Activated naive CD4-positive, alpha-beta T cell treated with anti-CD3 and anti-CD28 coated beads, Interleukin-2, amount 10 ng/mL, durations not matched to agents 7 days and 5 days (primary cell): ENCODE measurements around the gene SLC19A1.
"Not testable (repeated sequence)": the region's sequence is repeated elsewhere in the genome, so short reads cannot be mapped to it uniquely, and the experiment has no call there.

Experiments used
- CTCF ChIA-PET: fragments of 350-600 bp; sonication (Branson Sonifier 250); formaldehyde crosslinking; loops from one replicate; lab custom pipeline; 2021; ENCODE audit warnings: antibody characterized with exemption; lab: Charles Lee
- DNase-seq: peaks from one replicate; pipeline ENCODE4 v3.0.0-alpha.2; 2020
- H3K27ac Mint-ChIP-seq: one replicate; pipeline ENCODE4 v1.8.0; 2021; ENCODE audit warnings: mild to moderate bottlenecking, moderate library complexity, mixed read lengths
- H3K27me3 Mint-ChIP-seq: one replicate; pipeline ENCODE4 v1.8.0; 2021; ENCODE audit warnings: mild to moderate bottlenecking, mixed read lengths
- H3K36me3 Mint-ChIP-seq: one replicate; pipeline ENCODE4 v1.8.0; 2021; ENCODE audit warnings: mixed read lengths
- H3K4me1 Mint-ChIP-seq: one replicate; pipeline ENCODE4 v1.8.0; 2021; ENCODE audit warnings: mixed read lengths
- H3K4me3 Mint-ChIP-seq: one replicate; pipeline ENCODE4 v1.8.0; 2021; ENCODE audit warnings: mild to moderate bottlenecking, moderate library complexity, mixed read lengths
- H3K9me3 Mint-ChIP-seq: one replicate; pipeline ENCODE4 v1.8.0; 2021; ENCODE audit warnings: mixed read lengths

SLC19A1 gene

DNA sequence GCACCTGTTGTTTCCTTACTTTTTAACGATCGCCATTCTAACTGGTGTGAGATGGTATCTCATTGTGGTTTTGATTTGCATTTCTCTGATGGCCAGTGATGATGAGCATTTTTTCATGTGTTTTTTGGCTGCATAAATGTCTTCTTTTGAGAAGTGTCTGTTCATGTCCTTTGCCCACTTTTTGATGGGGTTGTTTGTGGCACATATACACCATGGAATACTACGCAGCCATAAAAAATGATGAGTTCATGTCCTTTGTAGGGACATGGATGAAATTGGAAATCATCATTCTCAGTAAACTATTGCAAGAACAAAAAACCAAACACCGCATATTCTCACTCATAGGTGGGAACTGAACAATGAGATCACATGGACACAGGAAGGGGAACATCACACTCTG is 39.0 kb downstream of the SLC19A1 start:
- CTCF ChIA-PET, H3K27ac Mint-ChIP-seq, H3K27me3 Mint-ChIP-seq: not testable (repeated sequence)

DNA sequence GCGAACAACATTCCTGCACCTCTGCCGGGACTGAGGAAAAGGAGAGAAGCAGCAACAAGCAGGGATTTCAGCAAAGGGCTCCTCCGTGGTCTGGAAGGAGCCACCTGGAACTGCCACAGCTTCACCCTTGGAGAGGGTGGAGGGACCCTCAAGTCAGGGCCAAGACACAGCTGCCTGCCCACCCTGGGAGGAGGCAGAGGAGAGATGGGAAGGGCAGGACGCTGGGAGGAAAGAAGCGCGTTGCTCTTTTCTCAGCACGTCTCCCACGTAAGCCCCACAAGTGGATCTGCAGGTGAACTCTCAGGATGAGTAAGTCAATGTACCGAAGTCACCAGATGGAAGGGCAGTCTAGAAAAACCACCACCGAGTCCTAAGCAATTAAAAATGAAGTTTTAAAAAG is 39.6 kb downstream of the SLC19A1 start:
- Mint-ChIP-seq H3K4me3 (no peak overlapping the region), H3K36me3 (no peaks in the 10 kb centered on the region)

More for the DNA sequence above, 39.0 kb downstream of the SLC19A1 start:
- H3K9me3 Mint-ChIP-seq, result peaks cover 10% of the 10 kb centered on the region
- not testable (repeated sequence) for H3K4me1 Mint-ChIP-seq, H3K36me3 Mint-ChIP-seq, H3K4me3 Mint-ChIP-seq, DNase-seq

DNA sequence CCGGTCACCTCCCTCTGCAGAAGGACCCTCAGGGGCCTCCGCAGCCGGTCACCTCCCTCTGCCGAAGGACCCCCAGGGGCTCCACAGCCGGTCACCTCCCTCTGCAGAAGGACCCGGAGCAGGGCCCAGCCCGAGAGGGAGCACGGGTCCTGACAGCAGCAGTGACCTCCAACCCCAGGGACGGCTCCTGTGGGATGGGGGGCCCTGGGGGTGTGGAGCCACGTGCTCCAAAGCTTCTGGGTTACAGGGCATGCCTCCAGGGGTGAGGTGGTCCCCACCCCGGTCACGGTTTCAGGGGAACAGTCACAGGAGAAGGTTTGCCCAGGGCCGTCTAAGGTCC is 40.3 kb downstream of the SLC19A1 start:
- DNase-seq, result no peak
- no peak overlapping the region for H3K27ac Mint-ChIP-seq
- H3K9me3 Mint-ChIP-seq, result peaks cover 10% of the 10 kb centered on the region
- H3K36me3 Mint-ChIP-seq, result no peaks in the 10 kb centered on the region
- no peak overlapping the region for H3K4me3 Mint-ChIP-seq
- CTCF ChIA-PET, result no interaction called here
- no peaks in the 10 kb centered on the region for H3K27me3 Mint-ChIP-seq
- H3K4me1 Mint-ChIP-seq, result no peaks in the 10 kb centered on the region

More for the DNA sequence above, 39.6 kb downstream of the SLC19A1 start:
- peaks cover 10% of the 10 kb centered on the region for H3K9me3 Mint-ChIP-seq
- H3K27ac Mint-ChIP-seq, result no peak overlapping the region
- no peaks in the 10 kb centered on the region for H3K4me1 Mint-ChIP-seq
- no peak for DNase-seq
- H3K27me3 Mint-ChIP-seq, result no peaks in the 10 kb centered on the region
- CTCF ChIA-PET, result no interaction called here

GRCh38 chr21:45501081-45502005 is 40.9 kb downstream of the SLC19A1 start:
- H3K27ac Mint-ChIP-seq, H3K4me3 Mint-ChIP-seq, H3K36me3 Mint-ChIP-seq, H3K4me1 Mint-ChIP-seq, H3K27me3 Mint-ChIP-seq, DNase-seq, CTCF ChIA-PET: not testable (repeated sequence)
- H3K9me3 Mint-ChIP-seq, result peaks cover 10% of the 10 kb centered on the region

DNA sequence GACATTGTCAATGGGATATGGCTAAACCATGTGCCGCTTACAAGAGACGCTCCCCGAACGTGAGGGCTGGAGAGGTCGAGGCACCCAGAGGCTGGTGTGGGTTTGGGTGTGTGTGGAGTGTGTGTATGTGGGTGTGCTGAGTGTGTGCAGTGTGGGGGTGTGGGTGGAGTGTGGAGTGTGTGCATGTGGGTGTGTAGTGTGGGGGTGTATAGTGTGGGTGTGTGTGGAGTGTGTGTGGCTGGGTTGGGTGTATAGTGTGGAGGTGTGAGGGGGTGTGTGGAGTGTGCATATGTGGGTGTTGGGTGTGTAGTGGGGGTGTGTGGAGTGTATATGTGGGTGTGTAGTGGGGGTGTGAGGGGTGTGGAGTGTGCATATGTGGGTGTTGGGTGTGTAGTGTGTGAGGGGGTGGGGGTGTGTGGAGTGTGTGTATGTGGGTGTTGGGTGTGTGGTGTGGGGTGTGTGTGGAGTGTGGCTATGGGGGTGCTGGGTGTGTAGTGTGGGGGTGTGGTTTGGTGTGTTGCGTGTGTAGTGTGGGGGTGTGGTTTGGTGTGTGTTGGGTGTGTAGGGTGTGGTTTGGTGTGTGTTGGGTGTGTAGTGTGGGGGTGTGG is 42.2 kb downstream of the SLC19A1 start:
- DNase-seq, result no peak
- CTCF ChIA-PET, result no interaction called here
- H3K4me3 Mint-ChIP-seq, result no peak overlapping the region
- H3K36me3 Mint-ChIP-seq, result no peaks in the 10 kb centered on the region
- no peaks in the 10 kb centered on the region for H3K4me1 Mint-ChIP-seq
- H3K27me3 Mint-ChIP-seq, result no peaks in the 10 kb centered on the region
- peaks cover 10% of the 10 kb centered on the region for H3K9me3 Mint-ChIP-seq
- H3K27ac Mint-ChIP-seq, result no peak overlapping the region

DNA sequence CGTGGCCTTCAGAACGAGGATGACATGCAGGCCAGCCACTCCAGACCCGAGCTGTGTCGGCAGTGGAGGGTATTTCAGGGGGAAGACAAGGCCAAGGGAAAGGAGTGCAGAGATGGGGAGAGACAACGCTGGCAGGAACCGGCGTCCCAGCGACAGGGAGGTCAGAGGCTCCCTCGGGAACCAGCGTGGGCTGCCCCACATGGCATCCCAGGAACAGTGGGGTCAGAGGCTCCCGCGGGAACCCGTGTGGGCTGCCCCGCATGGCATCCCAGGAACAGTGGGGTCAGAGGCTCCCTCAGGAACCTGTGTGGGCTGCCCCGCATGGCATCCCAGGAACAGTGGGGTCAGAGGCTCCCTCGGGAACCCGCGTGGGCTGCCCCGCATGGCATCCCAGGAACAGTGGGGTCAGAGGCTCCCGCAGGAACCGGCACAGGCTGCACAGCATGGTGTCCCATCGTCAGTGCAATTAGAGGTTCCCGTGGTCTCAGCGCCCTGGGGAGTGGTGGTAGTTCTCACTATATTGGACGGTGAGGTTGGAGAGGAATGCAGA is 43.0 kb downstream of the SLC19A1 start:
- Mint-ChIP-seq H3K4me1 (no peaks in the 10 kb centered on the region), H3K27me3 (no peaks in the 10 kb centered on the region), H3K9me3 (peaks cover 10% of the 10 kb centered on the region), H3K27ac (peak overlapping the region; percentile 11), H3K36me3 (no peaks in the 10 kb centered on the region), H3K4me3 (no peak overlapping the region)
- DNase-seq, result no peak
- CTCF ChIA-PET, result no interaction called here

GRCh38 chr21:45498646-45499000 is 43.6 kb downstream of the SLC19A1 start:
- Mint-ChIP-seq H3K4me3 (no peak overlapping the region), H3K27ac (no peak overlapping the region), H3K4me1 (no peaks in the 10 kb centered on the region), H3K27me3 (no peaks in the 10 kb centered on the region), H3K36me3 (no peaks in the 10 kb centered on the region), H3K9me3 (peaks cover 10% of the 10 kb centered on the region)
- DNase-seq, result no peak
- CTCF ChIA-PET, result no interaction called here

DNA sequence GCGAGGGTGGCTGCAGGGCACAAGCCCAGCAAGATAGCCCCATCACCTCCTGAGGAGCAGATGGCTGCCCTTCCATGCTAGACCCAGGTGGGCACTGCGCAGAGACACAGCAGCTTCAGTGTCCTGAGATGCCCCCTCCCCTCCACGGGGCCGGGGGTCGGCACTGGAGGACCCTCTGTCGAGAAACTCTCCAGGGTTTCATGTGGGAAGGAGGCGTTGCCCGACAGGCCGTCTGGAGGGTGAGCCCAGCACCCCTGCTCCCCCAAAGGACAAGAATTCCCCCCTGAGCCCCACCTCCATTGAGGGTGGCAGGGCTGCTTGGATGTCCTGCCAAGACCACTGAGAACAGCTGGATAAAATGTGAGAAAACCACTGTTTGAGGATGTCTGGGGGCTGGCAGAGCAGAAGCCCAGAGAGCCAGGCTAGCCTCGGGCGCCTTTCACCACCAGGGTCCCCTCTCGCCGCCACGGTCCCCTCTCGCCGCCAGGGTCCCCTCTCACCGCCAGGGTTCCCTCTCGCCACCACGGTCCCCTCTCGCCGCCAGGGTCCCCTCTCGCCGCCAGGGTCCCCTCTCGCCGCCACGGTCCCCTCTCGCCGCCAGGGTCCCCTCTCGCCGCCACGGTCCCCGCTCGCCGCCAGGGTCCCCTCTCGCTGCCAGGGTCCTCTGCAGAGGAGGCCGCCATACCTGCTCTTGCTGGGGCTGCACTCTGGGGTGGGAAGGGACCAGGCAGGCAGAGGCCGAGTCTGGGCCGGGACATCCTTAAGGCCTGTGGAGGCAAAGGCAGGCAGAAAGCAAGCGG is 44.2 kb downstream of the SLC19A1 start:
- CTCF ChIA-PET, result no interaction called here
- no peak overlapping the region for H3K4me3 Mint-ChIP-seq
- no peaks in the 10 kb centered on the region for H3K4me1 Mint-ChIP-seq
- DNase-seq, result no peak
- no peaks in the 10 kb centered on the region for H3K27me3 Mint-ChIP-seq
- no peak overlapping the region for H3K27ac Mint-ChIP-seq
- peaks cover 10% of the 10 kb centered on the region for H3K9me3 Mint-ChIP-seq
- H3K36me3 Mint-ChIP-seq, result no peaks in the 10 kb centered on the region

DNA sequence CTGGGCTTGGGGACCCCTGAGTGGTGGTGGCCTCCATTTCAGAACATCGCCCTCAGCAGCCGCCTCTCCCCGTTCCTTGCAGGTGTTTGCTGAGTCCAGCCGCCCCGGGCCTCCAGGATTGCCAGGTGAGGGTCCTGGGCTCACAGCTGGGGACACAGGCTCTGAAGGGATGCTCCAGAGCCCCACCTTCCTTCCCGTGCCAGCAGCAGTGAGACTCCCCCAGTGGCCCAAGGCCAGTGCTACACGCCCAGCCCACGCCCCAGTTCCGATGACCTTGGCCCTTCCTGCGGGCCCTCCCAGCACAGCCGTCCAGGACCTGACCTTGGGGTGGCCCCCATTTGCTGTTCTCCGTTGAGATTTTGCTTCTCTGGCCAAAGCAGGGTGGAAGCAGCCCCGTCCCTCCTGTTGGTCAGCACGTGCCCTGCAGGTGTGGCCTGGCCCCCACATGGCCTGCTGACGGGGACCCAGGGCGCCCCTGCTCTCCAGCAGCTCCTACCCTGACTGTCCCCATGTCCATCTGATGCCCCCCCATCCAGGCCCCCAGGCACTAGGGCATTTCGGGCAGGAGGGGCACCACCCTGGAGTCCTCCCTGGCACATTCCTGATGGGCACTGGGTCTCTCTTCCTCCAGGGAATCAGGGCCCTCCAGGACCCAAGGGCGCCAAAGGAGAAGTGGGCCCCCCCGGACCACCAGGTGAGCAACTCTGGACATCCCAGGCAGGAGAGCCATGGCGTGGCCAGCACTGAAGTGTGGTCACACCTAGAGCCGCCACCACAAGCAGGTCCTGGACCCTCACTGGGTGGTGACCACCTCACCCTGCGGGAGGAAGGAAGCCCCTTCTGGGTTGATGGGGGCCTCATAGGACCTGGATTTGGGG is 45.0 kb downstream of the SLC19A1 start:
- Mint-ChIP-seq H3K36me3 (no peaks in the 10 kb centered on the region), H3K27me3 (no peaks in the 10 kb centered on the region), H3K4me3 (no peak overlapping the region), H3K27ac (no peak overlapping the region), H3K4me1 (no peaks in the 10 kb centered on the region), H3K9me3 (peaks cover 10% of the 10 kb centered on the region)
- no peak for DNase-seq
- CTCF ChIA-PET, result no interaction called here

DNA sequence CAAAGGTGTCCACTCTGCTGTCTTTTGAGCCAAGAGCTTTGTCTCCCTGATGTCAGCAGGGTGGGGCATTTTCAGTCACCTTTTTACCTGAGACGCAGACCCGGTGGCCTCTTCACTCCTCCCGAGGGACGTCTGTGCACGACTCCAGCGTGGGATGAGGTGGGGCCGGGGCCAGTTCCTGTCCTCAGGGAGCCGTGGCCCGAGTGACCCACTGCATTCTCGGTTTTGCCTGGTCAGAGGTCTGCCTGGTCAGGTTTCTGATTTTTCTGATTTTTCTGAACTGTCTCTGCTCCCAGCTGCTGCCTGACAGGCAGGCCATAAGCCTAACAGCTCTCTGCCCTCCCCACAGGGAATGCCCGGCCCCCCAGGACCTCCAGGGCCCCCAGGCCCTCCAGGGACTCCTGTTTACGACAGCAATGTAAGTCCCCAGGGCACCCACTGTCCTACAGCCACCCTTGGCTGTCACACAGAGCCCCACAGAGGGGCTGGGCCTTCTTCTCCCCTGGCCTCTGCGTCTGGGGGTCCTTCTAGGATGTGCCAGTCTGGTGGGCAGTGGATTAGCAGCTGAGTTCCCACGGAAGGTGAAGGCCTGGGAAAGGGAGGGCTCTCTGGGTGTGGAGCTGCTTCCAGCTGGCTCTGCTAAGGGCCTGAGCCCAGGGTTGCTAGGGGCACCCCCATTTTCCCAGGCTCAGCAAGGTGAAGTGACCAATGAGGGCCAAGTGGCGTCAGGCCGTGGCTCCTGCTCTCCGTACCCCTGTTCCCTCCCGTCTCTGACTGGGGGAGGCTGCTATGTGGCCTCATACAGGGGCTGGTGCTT is 45.9 kb downstream of the SLC19A1 start:
- no peaks in the 10 kb centered on the region for H3K4me1 Mint-ChIP-seq
- no peak overlapping the region for H3K4me3 Mint-ChIP-seq
- DNase-seq, result no peak
- no peaks in the 10 kb centered on the region for H3K36me3 Mint-ChIP-seq
- no peak overlapping the region for H3K27ac Mint-ChIP-seq
- CTCF ChIA-PET, result no interaction called here
- peaks cover 10% of the 10 kb centered on the region for H3K9me3 Mint-ChIP-seq
- H3K27me3 Mint-ChIP-seq, result no peaks in the 10 kb centered on the region

GRCh38 chr21:45494851-45495680 is 47.2 kb downstream of the SLC19A1 start:
- CTCF ChIA-PET, result no interaction called here
- H3K4me1 Mint-ChIP-seq, result no peaks in the 10 kb centered on the region

GRCh38 chr21:45494135-45494850 is 47.9 kb downstream of the SLC19A1 start:
- H3K9me3 Mint-ChIP-seq, result peaks cover 3% of the 10 kb centered on the region
- no peaks in the 10 kb centered on the region for H3K36me3 Mint-ChIP-seq
- CTCF ChIA-PET, result no interaction called here
- H3K4me3 Mint-ChIP-seq, result no peak overlapping the region
- H3K4me1 Mint-ChIP-seq, result no peaks in the 10 kb centered on the region
- no peaks in the 10 kb centered on the region for H3K27me3 Mint-ChIP-seq
- no peak for DNase-seq
- no peak overlapping the region for H3K27ac Mint-ChIP-seq

More at GRCh38 chr21:45494851-45495680, 47.2 kb downstream of the SLC19A1 start:
- Mint-ChIP-seq H3K27ac (no peak overlapping the region), H3K36me3 (no peaks in the 10 kb centered on the region), H3K27me3 (no peaks in the 10 kb centered on the region), H3K4me3 (no peak overlapping the region), H3K9me3 (peaks cover 10% of the 10 kb centered on the region)
- no peak for DNase-seq
